Activated CD4-positive, CD25-positive, alpha-beta regulatory T cell treated with anti-CD3 and anti-CD28 coated beads, Interleukin-2, amount 50 U/mL, for 72 hours (primary cell): ENCODE results near the gene ISM2.
"Not testable (repeated sequence)": the region's sequence is repeated elsewhere in the genome, so short reads cannot be mapped to it uniquely, and the experiment has no call there.

Source experiments
- DNase-seq: peaks from one replicate; pipeline ENCODE4 v3.0.0; 2021

The ISM2 gene

DNA sequence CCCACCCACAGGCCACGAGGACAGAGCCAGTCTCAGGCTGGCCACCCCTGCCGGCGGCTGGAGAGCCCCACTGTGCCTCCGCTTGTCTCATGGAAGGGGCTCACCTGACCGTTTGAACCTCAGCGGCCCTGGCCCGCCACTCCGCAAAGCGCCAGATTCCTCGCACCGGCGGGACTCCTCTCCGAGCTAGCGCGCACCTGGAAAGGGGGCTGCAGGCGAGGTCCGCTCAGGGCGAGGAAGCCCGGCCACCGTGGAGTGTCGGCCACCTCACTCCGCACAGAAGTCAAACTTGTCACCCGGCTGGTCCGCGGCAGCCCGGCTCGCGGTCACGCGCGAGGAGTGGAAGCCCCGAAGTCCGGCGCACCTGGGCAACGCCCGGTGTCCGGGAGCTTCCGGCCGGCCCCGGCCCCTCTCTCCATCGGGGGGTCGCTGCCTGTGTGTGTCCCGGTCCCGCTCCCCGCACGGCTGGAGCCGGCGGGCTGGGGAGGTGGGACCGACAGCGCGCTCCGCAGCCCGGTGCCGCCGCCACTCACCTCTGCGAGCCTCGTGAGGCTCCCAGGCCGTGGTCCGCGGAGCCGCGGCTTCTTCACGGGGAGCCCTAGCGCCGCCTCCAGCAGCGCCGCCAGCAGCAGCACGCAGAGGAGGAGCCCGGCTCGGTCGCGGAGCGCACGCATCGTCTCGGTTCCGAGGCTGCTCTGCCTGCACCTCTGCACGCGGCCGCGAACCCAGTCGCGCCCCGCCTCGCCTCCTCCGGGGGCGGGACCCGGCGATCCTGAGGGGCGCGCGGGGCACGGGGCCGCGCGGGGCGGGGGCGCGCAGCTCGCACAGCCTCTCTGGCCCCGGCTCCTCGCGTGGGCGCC, at the start of gene ISM2:
Gene ISM2 (minus strand): TSS at position 697 of the 860 bp plus-strand sequence. CDS start 23 bp downstream, at position 674.
- DNase-seq, result peak; percentile 40

DNA sequence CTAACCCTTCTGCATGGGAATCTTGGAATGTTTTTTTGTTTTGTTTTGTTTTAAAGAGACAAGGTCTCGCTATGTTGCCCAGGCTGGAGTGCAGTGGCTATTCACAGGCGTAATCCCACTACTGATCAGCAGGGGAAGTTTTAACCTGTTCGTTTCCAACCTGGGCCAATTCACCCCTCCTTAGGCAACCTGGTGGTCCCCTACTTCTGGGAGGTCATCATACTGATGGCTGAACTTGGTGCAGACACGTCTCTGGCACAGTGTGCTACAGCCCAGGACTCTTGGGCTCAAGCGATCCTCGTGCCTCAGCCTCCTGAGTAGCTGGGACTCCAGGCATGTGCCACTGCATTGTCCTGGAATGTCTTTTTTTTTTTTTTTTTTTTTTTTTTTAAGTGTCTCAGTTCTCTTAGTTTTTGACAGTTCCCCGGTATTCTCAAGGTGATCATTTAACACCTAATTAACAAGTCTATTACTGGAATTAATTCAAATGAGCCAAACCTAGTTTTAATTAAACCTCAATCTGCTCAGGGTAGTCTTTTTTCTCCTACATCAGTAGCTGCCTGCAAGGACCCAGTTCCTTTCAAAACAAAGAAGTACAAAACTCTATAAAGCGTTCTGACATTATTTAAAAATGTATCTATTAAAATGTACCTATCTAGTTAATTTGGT, 49.0 kb upstream of the ISM2 start:
- DNase-seq, result no peak

DNA sequence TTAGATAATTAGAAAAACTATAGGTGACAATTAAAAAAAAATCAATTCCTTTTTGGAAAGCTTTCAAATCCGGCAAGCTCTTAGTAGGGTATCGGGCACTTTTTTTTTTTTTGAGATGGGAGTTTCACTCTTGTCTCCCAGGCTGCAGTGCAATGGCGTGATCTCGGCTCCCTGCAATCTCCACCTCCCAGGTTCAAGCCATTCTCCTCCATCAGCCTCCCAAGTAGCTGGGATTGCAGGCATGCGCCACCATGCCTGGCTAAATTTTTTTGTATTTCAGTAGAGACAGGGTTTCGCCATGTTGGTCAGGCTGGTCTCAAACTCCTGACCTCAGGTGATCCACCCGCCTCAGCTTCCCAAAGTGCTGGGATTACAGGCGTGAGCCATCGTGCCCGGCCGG, 46.6 kb upstream of the ISM2 start:
- not testable (repeated sequence) for DNase-seq

DNA sequence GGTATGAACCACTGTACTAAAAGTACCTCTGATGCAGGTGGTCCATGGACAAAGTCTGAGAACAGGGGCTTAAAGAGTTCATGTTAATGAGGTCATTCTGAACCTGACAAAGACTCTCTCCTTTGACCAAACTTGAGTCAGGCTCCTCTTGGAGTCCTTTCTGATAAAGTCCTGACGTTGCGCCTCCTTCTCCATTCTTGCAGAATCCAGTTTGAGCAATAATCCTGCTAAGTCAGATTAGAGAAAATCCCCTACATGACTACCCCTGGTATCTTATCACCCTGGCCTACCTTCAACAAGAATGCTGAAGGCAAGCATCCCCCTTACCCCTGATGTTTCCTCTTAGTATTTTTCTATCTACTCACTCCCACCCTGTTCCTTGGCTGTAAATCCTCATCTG, 46.0 kb upstream of the ISM2 start:
- no peak for DNase-seq

DNA sequence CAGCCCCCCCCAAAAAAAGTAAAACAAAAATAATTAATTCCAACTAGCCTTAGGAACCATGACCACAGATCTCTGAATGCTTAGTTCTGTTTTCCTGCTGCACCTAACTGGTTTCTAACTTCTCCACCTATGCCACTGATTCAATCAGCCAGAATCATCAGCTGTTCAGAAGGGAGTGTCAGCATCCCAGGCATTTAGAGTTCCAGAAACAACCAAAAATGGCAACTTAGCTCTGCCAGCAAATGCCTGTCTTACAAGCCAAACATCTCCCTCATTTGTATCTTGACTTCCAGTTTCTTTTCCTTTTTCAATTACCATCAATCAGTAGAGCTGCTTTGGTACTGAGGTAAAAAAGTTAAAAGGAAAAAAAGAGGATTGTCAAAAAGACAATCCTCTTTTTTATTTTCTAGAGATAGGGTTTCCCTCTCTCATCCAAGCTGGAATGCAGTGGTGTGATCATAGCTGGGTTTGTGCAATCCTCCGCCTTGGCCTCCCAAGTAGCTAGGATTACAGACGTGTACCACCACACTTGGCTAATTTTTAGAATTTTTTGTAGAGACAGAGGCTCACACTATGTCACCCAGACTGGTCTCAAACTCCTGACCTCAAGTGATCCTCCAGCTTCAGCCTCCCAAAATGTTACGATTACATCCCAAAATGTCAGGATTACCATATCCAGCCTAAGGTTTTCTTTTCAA, 45.2 kb upstream of the ISM2 start:
- no peak for DNase-seq

DNA sequence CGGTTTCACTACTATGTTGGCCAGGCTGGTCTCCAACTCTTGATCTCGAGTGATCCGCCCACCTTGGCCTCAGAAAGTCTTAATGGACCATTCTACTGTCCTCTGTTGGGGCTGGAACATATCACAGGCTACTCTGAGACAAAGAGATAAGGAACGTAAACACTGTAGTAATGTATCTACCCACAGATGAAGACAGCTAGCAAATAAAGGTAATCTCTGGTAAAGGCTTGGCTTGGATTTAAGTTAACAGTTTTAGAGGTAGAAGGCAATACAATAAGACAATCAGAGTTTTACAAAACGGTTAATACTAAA, 44.6 kb upstream of the ISM2 start:
- no peak for DNase-seq

DNA sequence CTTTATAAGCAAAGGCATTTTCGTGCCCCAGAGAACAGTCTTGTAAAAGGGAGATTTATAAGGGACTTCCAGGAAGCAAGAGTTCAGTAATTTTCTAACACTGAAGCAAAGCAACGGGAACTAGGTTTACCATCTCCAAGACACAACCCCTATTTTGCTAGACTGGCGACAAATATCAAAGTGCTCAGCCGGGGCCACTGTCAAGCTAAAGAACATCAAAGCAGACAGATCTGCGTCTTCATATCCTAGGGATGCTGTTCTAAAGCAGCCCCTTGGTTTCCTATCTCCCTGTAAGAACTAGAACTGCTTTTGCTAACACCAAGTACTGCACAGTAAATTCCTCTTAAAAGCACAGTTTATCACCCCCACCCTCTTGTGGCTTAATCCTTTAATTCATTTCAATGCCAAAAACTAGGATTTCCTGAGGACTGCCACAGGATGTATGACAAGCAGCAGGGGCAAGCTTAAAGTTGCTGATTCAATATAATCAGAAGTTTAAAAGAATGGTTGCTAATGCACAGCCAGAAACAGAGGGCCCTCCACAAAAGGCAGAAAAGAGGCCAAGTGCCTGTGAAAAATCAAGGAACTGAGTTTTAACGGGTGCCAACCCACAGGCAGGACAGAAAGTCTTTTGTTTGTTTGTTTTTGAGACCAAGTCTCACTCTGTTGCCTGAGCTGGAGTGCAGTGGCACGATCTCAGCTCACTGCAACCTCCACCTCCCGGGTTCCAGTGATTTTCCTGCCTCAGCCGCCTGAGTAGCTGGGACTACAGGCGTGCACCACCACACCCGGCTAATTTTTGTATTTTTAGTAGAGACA, 44.0 kb upstream of the ISM2 start:
- no peak for DNase-seq

DNA sequence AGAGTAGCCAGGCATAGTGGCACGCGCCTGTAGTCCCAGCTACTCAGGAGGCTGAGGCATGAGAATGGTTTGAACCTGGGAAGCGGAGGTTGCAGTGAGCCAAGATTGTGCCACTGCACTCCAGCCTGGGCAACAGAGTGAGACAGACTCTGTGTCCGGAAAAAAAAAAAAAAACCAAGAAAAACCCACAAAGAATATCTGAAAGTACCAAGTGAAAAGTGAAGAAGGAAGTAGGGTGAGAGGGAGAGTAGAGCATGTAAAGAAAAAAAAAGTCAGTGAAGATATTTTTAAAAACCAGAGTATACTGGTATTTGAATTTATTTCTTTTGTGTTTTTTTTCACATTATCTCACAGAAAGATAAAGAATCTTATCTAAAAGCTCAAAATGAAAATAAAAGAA, 43.3 kb upstream of the ISM2 start:
- DNase-seq, result no peak

DNA sequence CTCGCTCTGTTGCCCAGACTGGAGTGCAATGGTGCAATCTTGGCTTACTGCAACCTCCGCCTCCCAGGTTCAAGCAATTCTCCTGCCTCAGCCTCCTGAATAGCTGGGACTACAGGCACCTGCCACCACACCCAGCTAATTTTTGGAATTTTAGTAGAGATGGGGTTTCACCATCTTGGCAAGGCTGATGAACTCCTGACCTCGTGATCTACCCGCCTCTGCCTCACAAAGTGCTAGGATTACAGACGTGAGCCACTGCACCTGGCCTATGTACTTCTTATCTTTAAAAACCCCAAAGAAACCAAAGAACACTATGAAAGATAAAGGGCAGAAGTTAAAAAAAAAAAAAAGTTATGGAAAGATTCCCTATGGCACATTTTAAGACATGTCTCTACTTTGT, 38.3 kb upstream of the ISM2 start:
- not testable (repeated sequence) for DNase-seq

DNA sequence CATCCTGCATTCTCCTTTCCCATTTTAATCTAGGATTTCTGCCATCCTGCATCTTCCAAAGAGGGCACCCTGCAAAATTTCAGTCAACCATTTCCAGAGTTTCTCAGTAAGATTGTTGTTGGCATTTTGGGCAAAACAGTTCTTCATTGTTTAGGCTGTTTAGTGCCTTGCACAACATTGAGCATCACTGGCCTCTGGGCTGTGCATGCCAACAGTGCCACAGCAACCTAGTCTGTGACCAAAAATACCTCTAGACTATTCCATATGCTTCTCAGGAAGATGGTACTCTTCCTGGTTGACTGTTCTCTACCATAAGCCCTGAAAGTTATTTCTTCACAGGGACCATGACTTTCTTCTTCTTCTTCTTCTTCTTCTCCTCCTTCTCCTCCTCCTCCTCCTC, 32.5 kb upstream of the ISM2 start:
- DNase-seq, result no peak

DNA sequence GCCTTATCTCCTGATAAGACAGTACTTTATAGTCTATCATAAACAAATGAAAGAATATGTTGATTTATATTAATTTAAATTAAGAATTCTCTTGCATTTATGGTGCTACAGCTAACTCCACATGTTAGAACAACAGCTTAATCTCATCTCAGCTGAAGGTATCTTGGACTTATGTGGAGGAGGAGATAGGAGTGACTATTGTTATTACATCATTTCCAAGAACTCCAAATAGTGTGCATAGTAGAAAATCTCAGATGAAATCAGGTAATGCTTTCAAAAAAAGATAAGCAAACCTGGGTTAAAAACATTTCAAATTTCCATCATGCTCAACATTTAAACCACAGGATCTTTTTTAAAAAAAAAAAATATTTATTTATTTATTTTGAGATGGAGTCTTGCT, 31.3 kb upstream of the ISM2 start:
- DNase-seq, result no peak

DNA sequence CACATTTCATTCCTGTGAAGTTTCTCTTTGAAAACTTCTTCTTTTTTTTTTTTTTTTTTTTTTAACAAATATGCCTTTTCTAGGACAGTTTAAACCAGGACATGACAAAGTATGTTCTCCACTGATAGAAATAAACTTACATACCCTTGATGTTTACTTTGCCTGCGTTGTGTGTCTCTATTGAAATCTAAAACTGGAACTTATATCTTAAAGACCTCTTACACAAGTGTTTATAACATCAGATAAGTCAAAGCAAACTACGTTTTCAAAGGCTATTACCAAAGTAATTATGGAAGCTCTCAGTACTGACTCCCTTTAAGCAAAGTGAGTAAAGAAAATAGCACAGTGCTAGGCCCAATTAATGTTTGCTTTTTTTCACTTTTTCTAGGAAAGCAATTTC, 30.6 kb upstream of the ISM2 start:
- DNase-seq, result no peak

DNA sequence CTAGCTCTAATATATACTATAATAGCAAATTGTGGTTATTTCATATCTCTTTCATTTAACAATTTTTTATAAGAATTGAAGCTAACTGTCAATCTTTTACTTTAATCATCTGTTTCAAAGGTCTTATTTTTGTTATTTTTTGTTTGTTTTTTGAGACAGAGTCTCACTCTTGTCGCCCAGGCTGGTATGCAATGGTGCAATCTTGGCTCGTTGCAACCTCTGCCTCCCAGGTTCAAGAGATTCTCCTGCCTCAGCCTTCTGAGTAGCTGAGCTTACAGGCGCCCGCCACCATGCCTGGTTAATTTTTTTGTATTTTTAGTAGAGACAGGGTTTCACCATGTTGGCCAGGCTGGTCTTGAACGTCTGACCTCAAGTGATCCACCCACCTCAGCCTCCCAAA, 30.1 kb upstream of the ISM2 start:
- not testable (repeated sequence) for DNase-seq

DNA sequence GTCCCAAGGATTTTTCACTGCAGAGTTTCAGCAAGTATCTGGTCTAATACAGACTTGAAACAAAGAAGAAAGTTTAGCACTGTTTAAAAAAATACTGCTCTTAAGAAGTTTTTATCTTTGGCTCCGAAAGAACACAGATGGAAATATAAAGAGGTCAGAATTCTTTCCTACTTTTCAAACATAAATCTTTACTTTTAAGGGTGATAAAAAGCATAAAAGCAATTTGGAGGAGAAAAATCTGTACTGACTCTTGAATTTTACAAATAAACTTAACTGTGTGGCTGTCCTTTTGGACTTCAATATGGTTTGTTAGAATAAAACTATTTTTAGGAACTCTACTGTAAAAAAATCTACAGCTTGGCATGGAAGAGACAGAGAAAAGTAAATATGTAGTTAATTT, 27.6 kb upstream of the ISM2 start:
- no peak for DNase-seq

DNA sequence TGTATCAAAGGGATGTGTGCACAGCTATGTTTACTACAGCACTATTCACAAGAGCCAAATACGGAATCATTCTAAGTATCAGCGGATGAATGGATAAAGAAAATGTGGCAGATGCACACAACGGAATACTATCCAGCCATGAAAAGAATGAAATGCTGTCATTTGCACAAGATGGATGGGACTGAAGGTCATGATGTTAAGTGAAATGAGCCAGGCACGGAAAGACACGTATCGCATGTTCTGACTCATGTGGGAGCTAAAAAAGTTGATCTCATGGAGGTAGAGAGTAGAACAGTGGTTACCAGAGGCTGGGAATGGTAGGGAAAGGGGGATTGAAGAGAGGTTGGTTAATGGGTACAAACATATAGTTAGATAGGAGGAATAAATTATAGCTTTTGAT, 25.9 kb upstream of the ISM2 start:
- DNase-seq, result no peak

DNA sequence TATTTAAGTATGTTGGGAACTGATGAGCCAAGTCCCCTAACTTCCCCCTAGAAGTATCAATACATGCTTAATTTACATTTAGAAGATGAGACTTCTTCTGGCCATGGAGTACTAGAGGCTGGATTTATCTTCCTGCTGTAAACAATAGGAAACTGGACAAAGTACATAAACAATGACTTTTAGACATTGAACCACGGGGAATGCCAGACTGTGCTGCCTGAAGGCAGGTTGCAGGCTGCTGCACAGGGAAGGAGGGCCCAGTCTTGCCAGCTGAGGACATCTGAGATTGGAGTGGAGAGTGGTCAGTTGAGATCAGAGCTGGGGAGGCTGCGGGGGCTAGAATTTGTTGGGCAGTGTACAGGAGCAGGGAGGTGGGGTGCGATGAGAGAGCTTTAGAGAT, 24.5 kb upstream of the ISM2 start:
- no peak for DNase-seq

DNA sequence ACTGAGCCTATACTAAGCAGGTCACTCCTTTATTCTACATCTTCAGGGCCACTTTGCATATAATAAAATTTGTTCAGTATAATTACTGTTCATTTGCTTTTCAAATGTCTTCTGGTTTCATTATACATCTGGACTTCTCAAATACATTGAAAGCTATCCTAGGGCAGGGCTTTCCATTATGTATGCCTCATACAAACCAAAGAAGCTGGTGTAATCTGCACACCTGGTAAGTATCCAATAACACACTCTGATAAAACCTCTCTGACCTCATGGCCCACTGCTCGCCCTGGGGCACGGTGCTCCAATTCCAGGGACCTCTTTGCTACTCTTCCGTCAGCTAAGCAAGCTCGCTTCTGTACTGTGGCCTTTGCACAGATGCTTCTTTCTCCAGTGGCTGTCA, 21.9 kb upstream of the ISM2 start:
- DNase-seq, result no peak

DNA sequence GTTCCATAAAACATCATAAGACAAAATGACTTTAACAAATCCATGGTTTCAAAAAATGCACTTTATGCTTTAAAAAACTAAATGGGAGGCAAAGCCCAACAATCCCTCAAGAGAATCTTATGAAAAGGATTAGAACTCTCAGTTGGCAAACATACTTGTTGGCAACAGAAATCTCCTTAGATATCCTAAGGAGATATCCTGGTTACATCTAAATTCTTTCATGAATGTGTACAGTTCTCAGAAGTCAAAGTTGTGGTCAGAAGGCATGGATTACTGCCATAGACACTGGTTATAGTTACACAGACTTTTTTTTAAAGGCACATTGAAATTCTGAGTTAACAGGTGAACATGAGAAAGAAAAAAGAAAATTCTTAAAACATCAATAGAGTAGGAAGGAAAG, 17.5 kb upstream of the ISM2 start:
- DNase-seq, result no peak

DNA sequence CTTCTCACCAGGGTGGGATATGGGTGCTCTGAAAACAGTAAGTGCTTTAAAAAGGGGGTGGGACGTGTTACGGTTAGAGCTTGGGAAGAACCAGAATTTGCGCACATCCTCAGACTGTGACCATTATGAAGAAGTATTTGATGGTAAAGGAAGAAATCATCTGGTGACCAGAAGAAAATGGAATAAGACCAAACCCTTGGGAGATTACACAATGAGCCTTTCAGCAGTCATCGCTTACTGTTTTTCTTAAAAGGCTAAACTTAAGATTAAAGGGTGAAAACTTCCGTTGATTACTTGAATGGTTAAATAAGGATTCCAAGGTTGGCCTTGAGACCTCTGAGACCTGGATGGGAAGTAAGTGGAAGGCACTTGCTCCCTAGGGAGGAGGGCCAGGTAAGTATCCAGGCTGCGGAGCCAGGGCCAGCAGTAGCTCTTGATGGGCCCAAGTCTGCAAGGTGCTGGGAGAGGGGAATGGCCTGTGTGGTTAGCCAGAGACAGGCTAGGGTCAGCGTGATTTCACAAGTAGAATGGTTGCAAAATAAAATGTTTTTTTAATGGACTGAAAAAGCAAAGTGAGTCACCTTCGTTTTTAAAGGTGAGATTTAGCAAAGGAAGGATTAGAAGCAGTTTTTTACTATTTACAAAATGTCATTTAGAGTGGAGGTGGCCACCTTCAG, 13.0 kb upstream of the ISM2 start:
- no peak for DNase-seq

DNA sequence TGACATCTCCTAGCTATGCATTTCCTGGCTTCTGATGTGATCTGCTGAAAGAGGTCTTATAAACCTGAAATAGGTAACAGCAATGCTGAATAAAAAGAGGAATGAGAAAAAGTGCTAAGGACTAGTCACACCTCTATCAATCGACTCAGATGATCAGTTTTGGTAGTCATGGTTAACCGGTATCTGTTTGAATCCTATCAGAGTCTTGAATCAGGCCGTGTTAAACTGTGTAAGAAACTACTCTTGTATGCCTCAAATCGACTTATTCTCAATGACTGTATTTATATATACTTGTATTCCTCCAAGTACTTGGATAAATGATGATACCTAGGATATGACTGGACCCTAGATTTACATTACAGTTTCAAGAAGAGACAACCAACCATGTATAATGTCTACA, 10.8 kb upstream of the ISM2 start:
- no peak for DNase-seq

DNA sequence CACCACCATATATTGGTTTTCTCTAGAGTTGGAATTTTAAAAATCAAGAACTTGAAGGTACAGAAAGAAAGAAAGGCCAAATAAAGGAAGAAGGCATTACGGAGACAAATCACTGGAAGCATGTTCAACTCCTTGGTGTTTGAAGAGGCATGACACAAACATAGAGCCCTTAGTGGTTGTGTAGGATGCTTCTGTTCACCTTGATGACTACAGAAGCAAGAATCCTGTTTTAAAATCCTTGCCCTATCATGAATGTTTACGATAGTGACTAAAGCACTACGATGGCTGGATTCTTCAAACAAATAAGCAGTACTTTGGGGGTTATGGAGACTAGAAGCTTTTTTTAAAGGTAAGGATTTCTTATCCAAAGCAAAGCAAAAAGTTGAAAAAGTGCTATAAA, 10.3 kb upstream of the ISM2 start:
- DNase-seq, result no peak

DNA sequence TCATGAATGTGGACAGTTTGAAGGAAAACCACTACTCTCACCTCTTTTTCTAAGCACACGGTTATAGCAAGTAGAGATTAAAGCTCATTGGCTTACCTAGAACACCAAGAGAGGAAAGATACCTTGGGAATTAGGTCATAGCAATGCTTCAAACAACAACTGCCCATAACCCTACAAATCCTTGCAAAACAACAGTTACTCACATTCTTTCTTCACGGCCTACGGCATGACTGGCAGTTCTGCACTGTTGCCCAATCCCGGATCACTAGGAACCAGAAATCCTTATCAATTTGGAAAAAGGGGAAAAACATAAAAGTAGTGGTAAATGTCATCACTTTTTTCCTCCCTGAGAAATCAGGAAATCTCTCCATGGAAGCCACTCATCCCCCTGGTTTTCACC, 9.6 kb upstream of the ISM2 start:
- no peak for DNase-seq

DNA sequence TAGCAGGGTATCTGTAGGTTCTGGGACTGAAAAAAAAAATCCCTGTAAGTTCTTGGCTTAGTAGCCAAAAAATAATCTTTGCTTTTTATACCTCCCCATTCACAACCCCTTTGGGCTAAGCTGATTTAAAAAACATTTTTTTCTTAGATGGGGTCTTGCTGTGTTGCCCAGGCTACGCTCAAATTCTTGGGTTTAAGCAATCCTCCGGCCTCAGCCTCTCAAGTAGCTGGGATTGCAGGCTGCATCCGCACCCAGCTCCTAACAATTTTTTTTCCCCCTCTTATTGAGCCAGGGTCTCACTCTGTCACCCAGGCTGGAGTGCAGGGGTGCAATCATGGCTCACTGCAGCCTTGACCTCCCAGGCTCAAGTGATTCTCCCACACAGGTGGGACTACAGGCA, 9.1 kb upstream of the ISM2 start:
- DNase-seq, result no peak
